ENCODE results near the gene PAPPA. TPM values are rescaled to one million over a fixed set of nuclear protein-coding genes. Genes with fewer than 3 reads are reported as not detected.

PAPPA gene
- total RNA-seq, 1 donor from 2014 or later, result 219 TPM

DNA sequence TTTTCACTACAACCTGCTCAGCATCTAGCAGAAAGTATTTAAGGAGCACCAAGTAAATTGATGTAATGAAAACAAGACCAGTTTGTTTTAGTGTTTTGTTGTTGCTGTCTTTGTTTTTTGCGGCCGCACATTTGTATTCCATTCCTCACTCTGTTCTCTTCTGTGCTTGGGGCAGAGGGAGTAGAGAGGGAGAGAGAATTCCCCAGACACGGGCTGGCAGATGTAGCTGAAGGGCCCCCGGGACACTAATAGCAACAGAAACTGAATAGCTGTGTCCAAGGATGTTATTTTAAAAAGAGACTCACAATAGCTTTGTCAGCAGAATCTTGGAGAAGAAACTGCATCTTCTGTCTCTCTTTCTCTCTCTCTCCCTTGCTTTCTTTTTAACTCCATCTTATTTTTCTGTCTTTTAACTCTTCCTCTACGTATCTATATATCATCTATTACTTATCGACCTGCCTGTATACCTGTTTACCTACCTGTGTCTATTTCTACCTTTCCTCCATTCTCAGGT lies 145.3 kb downstream of the PAPPA start:
- H3K27me3 Mint-ChIP-seq (ENCODE audit: low read depth), result no peaks in the 10 kb centered on the region
- H3K9me3 Mint-ChIP-seq (ENCODE audit: low read depth), result no peaks in the 10 kb centered on the region
- H3K27ac Mint-ChIP-seq (ENCODE audit: unreplicated experiment), result peak overlapping the region; percentile 60
- no peak for TF ChIP-seq CTCF (IDR thresholded peaks at IDR 0.05)
- H3K4me1 Mint-ChIP-seq (ENCODE audit: low read depth), result peaks cover 48% of the 10 kb centered on the region
- no peak overlapping the region for H3K4me3 Mint-ChIP-seq (ENCODE audit: unreplicated experiment)
- no peak for DNase-seq (ENCODE audit: low spot score)
- H3K36me3 Mint-ChIP-seq (ENCODE audit: low read depth), result peaks cover 35% of the 10 kb centered on the region

- H3K4me1 Mint-ChIP-seq (ENCODE audit: low read depth), result peaks cover 57% of the 10 kb centered on the region
- no peak for TF ChIP-seq CTCF (IDR thresholded peaks at IDR 0.05)
- H3K27ac Mint-ChIP-seq (ENCODE audit: unreplicated experiment), result peak overlapping the region; percentile 74
- no peaks in the 10 kb centered on the region for H3K27me3 Mint-ChIP-seq (ENCODE audit: low read depth)
- no peak overlapping the region for H3K4me3 Mint-ChIP-seq (ENCODE audit: unreplicated experiment)
- no peaks in the 10 kb centered on the region for H3K9me3 Mint-ChIP-seq (ENCODE audit: low read depth)
- peaks cover 45% of the 10 kb centered on the region for H3K36me3 Mint-ChIP-seq (ENCODE audit: low read depth)
- no peak for DNase-seq (ENCODE audit: low spot score)
Observed at GRCh38 chr9:116300360-116300870, 146.8 kb downstream of the PAPPA start.

GRCh38 chr9:116303270-116303669 lies 149.7 kb downstream of the PAPPA start:
- H3K4me3 Mint-ChIP-seq (ENCODE audit: unreplicated experiment), result no peak overlapping the region
- H3K27ac Mint-ChIP-seq (ENCODE audit: unreplicated experiment), result no peak overlapping the region
- TF ChIP-seq CTCF (IDR thresholded peaks at IDR 0.05), result no peak
- H3K4me1 Mint-ChIP-seq (ENCODE audit: low read depth), result peaks cover 70% of the 10 kb centered on the region
- no peak for DNase-seq (ENCODE audit: low spot score)
- H3K27me3 Mint-ChIP-seq (ENCODE audit: low read depth), result no peaks in the 10 kb centered on the region
- peaks cover 45% of the 10 kb centered on the region for H3K36me3 Mint-ChIP-seq (ENCODE audit: low read depth)
- H3K9me3 Mint-ChIP-seq (ENCODE audit: low read depth), result no peaks in the 10 kb centered on the region

GRCh38 chr9:116303886-116304538 lies 150.4 kb downstream of the PAPPA start:
- no peaks in the 10 kb centered on the region for H3K27me3 Mint-ChIP-seq (ENCODE audit: low read depth)
- DNase-seq (ENCODE audit: low spot score), result no peak
- H3K36me3 Mint-ChIP-seq (ENCODE audit: low read depth), result peaks cover 46% of the 10 kb centered on the region
- no peak for TF ChIP-seq CTCF (IDR thresholded peaks at IDR 0.05)
- no peaks in the 10 kb centered on the region for H3K9me3 Mint-ChIP-seq (ENCODE audit: low read depth)
- no peak overlapping the region for H3K27ac Mint-ChIP-seq (ENCODE audit: unreplicated experiment)
- no peak overlapping the region for H3K4me3 Mint-ChIP-seq (ENCODE audit: unreplicated experiment)
- H3K4me1 Mint-ChIP-seq (ENCODE audit: low read depth), result peaks cover 65% of the 10 kb centered on the region

DNA sequence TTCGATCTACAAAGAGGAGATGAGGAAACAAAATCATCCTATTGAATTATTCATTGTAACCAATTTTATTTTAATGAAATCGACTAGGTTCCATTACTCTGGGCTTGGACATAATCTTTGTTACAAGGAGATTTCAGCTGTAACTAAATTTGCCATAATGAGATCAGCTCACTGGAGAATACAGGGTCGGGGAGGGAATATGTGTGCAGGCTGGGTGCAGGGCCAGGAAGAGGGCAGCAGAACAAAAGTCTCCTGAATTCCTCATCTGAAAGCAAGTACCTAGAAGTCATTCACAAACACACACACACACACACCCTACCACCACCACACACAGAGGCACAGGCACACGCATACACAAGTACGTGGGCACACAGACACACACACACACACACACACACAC lies 151.2 kb downstream of the PAPPA start:
- Mint-ChIP-seq H3K9me3 (ENCODE audit: low read depth) (no peaks in the 10 kb centered on the region), H3K36me3 (ENCODE audit: low read depth) (peaks cover 46% of the 10 kb centered on the region), H3K4me3 (ENCODE audit: unreplicated experiment) (no peak overlapping the region), H3K4me1 (ENCODE audit: low read depth) (peaks cover 61% of the 10 kb centered on the region), H3K27me3 (ENCODE audit: low read depth) (no peaks in the 10 kb centered on the region), H3K27ac (ENCODE audit: unreplicated experiment) (peak overlapping the region; percentile 29)
- DNase-seq (ENCODE audit: low spot score), result no peak
- TF ChIP-seq CTCF (IDR thresholded peaks at IDR 0.05), result no peak
